ENCODE measurements around the gene SORL1-AS1.

- TF ChIP-seq GATA2 (IDR thresholded peaks at IDR 0.05; ENCODE audit: low read depth, low read length) (no peak), GATA3 (IDR thresholded peaks at IDR 0.05; ENCODE audit: low read depth, low read length) (no peak)
These were observed 30.1 kb downstream of the SORL1-AS1 start for GRCh38 chr11:121422675-121423074.
